Activated naive CD8-positive, alpha-beta T cell treated with anti-CD3 and anti-CD28 coated beads for 36 hours (primary cell): ENCODE measurements around the gene CAPN8. TPM values are rescaled to one million over a fixed set of nuclear protein-coding genes. Genes with fewer than 3 reads are reported as not detected.

Experiments used
- DNase-seq: peaks from one replicate; pipeline ENCODE4 v3.0.0; 2021
- H3K27ac Mint-ChIP-seq: one replicate; pipeline ENCODE4 v1.8.0; 2022; ENCODE audit warnings: mild to moderate bottlenecking, moderate library complexity, mixed read lengths
- H3K27me3 Mint-ChIP-seq: one replicate; pipeline ENCODE4 v1.8.0; 2022; ENCODE audit warnings: mild to moderate bottlenecking, mixed read lengths
- H3K36me3 Mint-ChIP-seq: one replicate; pipeline ENCODE4 v1.8.0; 2021; ENCODE audit warnings: mild to moderate bottlenecking, mixed read lengths
- H3K4me1 Mint-ChIP-seq: one replicate; pipeline ENCODE4 v1.8.0; 2021; ENCODE audit warnings: mixed read lengths
- H3K4me3 Mint-ChIP-seq: one replicate; pipeline ENCODE4 v1.8.0; 2022; ENCODE audit warnings: mild to moderate bottlenecking, moderate library complexity, mixed read lengths
- H3K9me3 Mint-ChIP-seq: one replicate; pipeline ENCODE4 v1.8.0; 2022; ENCODE audit warnings: mixed read lengths
- total RNA-seq, 2 experiments: library from RNA; stranded (reverse); gene quantifications; one replicate each; pipeline ENCODE4 v1.2.3, GENCODE V29; 2021

CAPN8 gene
- total RNA-seq, 2 experiments from 2014 or later, result not detected

DNA sequence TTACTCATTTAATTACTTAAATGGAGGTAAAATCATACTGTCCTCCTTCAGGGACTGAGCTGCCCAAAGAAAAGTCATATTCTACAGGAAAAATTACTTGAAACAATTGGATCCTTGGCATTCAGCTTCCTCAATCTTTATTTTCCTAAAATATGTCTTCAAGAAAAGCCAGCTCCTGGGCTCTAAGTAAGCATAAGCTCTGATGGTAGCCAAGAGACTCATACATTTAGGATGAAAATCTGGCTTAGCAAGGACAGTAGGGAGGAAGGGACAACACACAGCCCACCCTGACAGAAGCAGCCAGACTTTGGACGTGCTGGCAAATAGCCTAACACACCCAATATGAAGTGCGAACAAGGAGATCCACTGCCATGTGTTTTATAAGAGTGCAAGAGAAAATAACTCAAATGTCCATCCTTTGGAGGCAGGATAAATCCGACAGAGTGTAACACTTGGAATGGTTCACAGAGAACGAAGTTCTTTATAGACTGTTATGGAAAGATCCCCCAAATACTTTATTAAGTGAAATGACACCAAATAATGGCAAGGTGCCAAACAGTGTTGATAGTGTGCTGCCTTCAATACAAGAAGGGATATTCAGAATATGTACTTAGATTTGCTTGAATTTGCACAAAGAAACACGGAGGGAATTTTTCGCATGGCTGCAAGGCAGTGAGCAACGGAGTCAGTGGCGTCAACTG is 14.1 kb downstream of the CAPN8 start:
- H3K27ac Mint-ChIP-seq, result no peak overlapping the region
- no peaks in the 10 kb centered on the region for H3K9me3 Mint-ChIP-seq
- no peak for DNase-seq
- peaks cover 11% of the 10 kb centered on the region for H3K27me3 Mint-ChIP-seq
- no peaks in the 10 kb centered on the region for H3K4me1 Mint-ChIP-seq
- no peaks in the 10 kb centered on the region for H3K36me3 Mint-ChIP-seq
- H3K4me3 Mint-ChIP-seq, result no peak overlapping the region

DNA sequence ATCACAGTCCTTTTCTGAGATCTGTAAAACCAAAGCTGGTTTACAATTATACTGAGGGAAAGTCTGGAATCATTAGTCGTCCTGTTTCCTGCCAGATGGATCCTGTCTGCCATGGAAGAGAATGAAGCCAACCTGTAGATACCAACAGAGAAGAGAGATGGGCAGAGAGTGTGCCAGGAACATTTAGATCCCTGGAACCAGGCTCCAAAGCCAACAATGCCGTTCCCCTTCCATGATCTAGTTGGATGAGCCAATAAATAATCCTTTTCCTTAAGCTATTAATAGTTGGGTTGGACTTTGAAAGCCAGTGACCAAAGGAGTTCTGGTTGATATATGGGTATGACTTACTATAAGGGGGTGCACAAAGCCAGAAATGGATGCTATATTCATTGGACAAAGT is 15.0 kb downstream of the CAPN8 start:
- H3K27me3 Mint-ChIP-seq, result peaks cover 11% of the 10 kb centered on the region
- H3K36me3 Mint-ChIP-seq, result no peaks in the 10 kb centered on the region
- no peaks in the 10 kb centered on the region for H3K9me3 Mint-ChIP-seq
- no peak for DNase-seq
- H3K4me3 Mint-ChIP-seq, result no peak overlapping the region
- H3K4me1 Mint-ChIP-seq, result no peaks in the 10 kb centered on the region
- no peak overlapping the region for H3K27ac Mint-ChIP-seq

DNA sequence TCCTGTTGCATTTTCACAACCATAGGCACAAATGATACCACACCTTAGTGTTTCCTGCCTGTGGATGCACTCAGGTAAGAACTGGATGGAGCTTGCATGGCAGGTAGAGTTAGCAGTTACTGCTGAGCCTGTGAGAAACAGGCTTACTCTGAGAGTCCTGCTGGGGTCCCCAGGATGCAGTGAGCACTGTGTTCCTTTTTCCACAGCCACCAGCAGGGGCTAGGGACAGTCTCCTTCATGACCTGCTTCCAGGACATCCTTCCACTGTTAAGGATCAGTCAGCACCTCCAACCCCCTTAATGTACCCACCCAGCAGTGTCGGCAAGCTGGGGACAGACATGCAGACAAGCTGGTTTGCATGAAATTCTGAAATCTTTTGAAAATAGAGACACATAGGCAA is 16.3 kb downstream of the CAPN8 start:
- H3K4me3 Mint-ChIP-seq, result no peak overlapping the region
- no peaks in the 10 kb centered on the region for H3K9me3 Mint-ChIP-seq

DNA sequence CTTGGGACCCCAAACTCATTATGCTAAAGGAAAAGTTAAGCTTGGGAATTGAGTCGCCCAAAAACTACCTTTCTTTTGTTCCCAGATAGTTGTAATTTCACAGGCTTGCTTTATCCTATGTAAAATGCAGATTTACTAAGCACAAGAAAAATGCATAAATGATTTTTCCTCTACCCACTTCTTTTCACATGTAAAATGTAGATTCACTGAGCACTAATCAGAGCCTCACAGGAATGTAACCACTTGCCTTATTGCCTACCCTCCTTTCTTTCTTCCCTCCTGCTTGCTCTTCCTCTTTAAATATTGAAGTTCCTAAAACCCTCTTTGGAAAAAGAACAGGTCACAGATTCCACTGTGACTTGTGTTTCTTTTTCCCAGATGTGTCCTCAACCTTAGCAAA is 18.3 kb downstream of the CAPN8 start:
- Mint-ChIP-seq H3K27ac (no peak overlapping the region), H3K4me3 (no peak overlapping the region), H3K4me1 (no peaks in the 10 kb centered on the region), H3K9me3 (no peaks in the 10 kb centered on the region), H3K36me3 (no peaks in the 10 kb centered on the region), H3K27me3 (peaks cover 9% of the 10 kb centered on the region)
- DNase-seq, result no peak

More for the DNA sequence above, 16.3 kb downstream of the CAPN8 start:
- Mint-ChIP-seq H3K27ac (no peak overlapping the region), H3K4me1 (no peaks in the 10 kb centered on the region), H3K27me3 (peaks cover 13% of the 10 kb centered on the region), H3K36me3 (no peaks in the 10 kb centered on the region)
- DNase-seq, result no peak

DNA sequence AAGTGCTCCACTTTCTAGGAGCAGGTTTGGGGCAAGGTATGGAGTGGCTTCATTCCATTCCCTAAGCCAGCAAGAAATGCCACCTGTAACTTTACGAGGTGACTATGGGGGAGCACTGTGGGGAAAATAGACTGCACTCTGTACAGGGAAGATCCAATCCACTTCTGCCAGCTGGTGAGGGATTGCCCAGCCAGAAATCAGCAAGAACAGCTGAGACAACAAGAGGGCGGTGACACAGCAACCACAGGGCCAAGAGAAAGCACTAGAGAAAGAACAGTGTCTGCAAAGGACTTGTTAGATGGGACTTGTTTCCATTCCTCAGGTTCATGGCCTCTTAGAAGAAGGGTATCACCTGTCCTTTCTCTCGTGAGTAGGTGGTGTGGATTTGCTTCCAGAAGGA is 19.6 kb downstream of the CAPN8 start:
- Mint-ChIP-seq H3K27ac (no peak overlapping the region), H3K4me3 (no peak overlapping the region), H3K4me1 (no peaks in the 10 kb centered on the region), H3K27me3 (peaks cover 9% of the 10 kb centered on the region), H3K36me3 (peaks cover 3% of the 10 kb centered on the region), H3K9me3 (peaks cover 6% of the 10 kb centered on the region)
- DNase-seq, result no peak

DNA sequence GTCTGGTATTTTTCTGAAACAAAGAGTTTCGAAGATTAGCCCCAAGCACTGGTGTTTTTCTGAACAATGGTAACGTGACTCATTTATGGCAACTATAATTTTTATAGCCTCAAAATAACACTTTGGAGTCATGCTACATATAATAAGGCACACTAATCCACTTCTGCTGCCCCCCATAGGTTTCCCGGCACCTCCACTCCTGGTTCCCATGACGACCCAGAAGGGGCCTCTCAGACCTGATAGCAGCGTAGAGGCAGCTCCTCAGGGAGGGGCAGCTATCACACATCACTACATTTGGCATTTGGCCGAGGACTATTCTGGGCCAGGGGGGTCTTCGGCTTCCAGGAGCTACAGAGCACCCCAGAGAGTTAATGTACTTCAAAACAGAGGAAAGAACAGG is 23.3 kb downstream of the CAPN8 start:
- peaks cover 18% of the 10 kb centered on the region for H3K9me3 Mint-ChIP-seq
- H3K36me3 Mint-ChIP-seq, result peaks cover 3% of the 10 kb centered on the region
- no peak for DNase-seq
- H3K4me3 Mint-ChIP-seq, result no peak overlapping the region
- H3K27me3 Mint-ChIP-seq, result peaks cover 24% of the 10 kb centered on the region
- no peak overlapping the region for H3K27ac Mint-ChIP-seq
- peaks cover 4% of the 10 kb centered on the region for H3K4me1 Mint-ChIP-seq

DNA sequence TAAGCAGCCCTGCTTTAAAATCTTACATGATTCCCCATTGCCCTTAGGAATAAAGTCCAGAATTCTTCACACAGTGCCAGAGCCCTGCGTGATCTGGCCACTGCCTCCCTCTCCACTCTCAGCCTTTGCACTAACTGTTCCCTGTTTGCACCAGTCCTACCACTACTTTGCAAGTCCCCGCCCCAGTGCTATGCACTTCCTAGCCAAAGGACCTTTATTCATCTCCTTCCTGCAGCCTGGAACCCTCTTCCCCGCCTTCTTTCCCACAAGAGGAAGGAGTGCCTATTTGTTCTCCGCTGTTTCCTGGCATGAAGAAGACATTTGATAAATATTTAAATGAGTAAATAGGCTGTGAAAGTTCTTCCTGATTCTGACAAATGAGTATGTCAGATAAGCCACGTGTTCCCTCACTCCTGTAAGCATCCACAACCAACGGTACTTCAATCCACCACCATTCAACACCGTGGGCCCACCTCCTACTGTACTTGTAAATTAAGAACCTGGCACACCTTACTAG is 23.9 kb downstream of the CAPN8 start:
- Mint-ChIP-seq H3K4me3 (no peak overlapping the region), H3K27me3 (peaks cover 30% of the 10 kb centered on the region), H3K36me3 (peaks cover 3% of the 10 kb centered on the region), H3K27ac (no peak overlapping the region), H3K9me3 (peaks cover 21% of the 10 kb centered on the region), H3K4me1 (peaks cover 4% of the 10 kb centered on the region)
- no peak for DNase-seq

DNA sequence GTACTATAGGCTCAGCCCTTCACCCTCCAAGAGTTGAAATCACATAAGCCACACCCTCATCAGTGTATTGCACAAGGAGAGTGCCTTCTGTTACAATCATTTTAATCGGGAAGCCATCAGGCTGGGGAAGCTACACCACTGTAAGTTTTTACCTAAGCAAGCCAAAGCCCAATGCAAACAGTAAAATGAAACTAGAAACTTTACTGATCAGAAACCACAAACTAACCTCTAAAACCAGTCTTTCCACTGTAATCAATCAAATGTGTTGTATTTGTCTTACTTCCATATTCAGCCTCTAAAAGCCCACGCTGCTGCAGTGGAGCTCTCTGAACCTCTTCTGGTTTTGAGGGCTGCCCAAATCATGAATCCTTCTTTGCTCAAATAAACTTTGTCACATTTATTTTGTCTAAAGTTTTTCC is 26.2 kb downstream of the CAPN8 start:
- Mint-ChIP-seq H3K4me3 (no peak overlapping the region), H3K27ac (no peak overlapping the region), H3K4me1 (peaks cover 4% of the 10 kb centered on the region), H3K27me3 (peaks cover 28% of the 10 kb centered on the region), H3K9me3 (peaks cover 21% of the 10 kb centered on the region), H3K36me3 (peaks cover 3% of the 10 kb centered on the region)
- peak; percentile 4 for DNase-seq

DNA sequence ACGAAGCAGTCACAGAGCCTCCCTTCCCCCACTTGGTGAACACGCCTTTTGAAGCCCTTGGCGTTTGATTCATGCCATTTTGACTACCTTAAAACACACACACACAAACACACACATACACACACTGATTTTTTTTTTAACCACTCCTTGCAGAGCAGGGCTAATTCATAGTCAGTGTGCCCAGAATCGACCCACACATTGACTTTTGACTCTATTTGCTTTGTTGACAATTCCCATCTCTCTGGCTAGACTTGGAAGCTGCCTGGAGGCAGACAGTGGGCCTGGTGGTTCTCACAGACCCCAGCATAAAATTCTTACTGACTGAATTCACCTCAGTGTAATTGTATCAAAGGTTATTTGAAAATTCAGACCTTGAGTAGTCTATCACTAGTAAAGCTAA is 30.3 kb downstream of the CAPN8 start:
- Mint-ChIP-seq H3K4me3 (no peak overlapping the region), H3K9me3 (peaks cover 8% of the 10 kb centered on the region), H3K36me3 (no peaks in the 10 kb centered on the region), H3K4me1 (peaks cover 4% of the 10 kb centered on the region), H3K27me3 (peaks cover 14% of the 10 kb centered on the region), H3K27ac (no peak overlapping the region)
- DNase-seq, result no peak

DNA sequence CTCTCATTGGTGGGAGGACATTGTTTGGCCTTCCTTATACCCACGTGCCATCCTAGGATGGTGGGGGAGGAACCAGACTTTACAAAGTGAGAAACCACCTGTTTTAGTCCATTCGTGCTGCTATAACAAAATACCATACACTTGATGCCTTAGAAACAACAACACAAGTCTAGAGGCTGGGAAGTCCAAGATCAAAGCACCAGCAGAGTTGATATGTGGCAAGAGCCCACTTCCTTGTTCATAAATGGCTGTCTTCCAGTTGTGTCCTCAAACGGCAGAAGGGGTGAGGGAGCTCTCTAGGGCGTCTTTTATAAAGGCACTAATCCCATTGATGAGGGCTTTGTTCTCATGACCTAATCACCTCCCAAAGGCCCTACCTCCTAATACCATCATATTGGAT is 31.1 kb downstream of the CAPN8 start:
- H3K4me3 Mint-ChIP-seq, result no peak overlapping the region
- no peak overlapping the region for H3K27ac Mint-ChIP-seq

DNA sequence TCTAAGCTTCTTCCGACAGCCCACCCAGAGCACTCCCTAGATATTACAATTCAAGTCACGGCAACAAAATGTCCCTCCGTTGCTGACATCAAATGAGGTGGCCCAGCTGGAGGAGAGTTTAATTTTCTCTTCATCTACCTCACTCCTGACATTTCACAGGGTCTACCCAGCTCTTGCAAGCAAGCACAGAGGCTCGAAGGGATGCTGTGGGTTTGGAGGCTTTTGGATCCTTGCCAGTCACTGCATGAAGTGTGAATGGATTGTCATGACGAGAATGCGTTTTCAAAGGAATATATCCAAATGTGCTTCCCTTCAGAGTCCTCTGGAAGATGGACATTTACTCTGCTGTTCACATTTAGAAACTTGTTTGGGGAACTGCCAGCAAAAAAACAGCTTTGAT is 33.5 kb downstream of the CAPN8 start:
- Mint-ChIP-seq H3K9me3 (peaks cover 2% of the 10 kb centered on the region), H3K27ac (no peak overlapping the region), H3K36me3 (no peaks in the 10 kb centered on the region), H3K4me1 (peaks cover 2% of the 10 kb centered on the region), H3K27me3 (peaks cover 10% of the 10 kb centered on the region), H3K4me3 (no peak overlapping the region)
- DNase-seq, result no peak

More for the DNA sequence above, 31.1 kb downstream of the CAPN8 start:
- Mint-ChIP-seq H3K36me3 (no peaks in the 10 kb centered on the region), H3K27me3 (peaks cover 11% of the 10 kb centered on the region), H3K4me1 (peaks cover under 1% of the 10 kb centered on the region), H3K9me3 (peaks cover 2% of the 10 kb centered on the region)
- no peak for DNase-seq

DNA sequence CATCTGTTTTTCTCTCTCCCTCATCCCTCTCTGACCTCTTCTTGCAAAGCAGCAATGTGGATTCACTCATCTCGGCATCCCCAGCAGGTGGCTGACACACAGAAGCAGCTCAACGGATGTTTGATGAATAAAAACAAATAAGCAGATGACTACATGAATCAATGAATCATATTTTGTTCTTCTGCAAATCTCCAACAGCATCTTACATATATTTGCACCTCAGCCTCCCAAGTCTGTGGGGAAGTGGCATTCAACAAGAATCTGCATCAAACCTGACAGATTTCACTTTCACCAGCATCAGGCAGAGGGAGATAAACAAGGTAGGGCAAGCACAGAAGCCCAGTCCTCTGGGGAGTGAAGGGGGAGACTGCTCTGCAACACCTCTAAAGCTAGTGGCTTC is 34.0 kb downstream of the CAPN8 start:
- no peak overlapping the region for H3K27ac Mint-ChIP-seq
- H3K9me3 Mint-ChIP-seq, result no peaks in the 10 kb centered on the region
- H3K27me3 Mint-ChIP-seq, result peaks cover 7% of the 10 kb centered on the region
- peaks cover 2% of the 10 kb centered on the region for H3K4me1 Mint-ChIP-seq
- H3K36me3 Mint-ChIP-seq, result no peaks in the 10 kb centered on the region
- H3K4me3 Mint-ChIP-seq, result no peak overlapping the region
- no peak for DNase-seq

DNA sequence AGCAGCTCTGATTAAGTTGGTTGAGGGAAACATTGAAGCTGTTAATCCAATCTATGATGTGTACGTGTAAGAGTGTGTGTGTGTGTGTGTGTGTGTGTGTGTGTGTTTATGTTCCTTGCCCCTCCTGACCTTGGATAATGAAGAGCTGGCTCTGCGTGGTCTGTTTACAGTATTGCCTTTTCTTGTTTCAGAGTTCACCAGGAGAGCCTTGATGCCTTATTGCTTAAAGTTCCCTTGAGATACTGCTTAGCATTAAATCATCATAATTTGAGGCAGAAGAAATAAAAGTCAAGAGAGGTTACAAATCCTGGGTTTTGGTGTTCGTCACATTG is 36.4 kb downstream of the CAPN8 start:
- Mint-ChIP-seq H3K27ac (no peak overlapping the region), H3K4me3 (no peak overlapping the region), H3K36me3 (no peaks in the 10 kb centered on the region), H3K9me3 (no peaks in the 10 kb centered on the region), H3K4me1 (peaks cover 2% of the 10 kb centered on the region), H3K27me3 (peaks cover 7% of the 10 kb centered on the region)
- DNase-seq, result no peak

DNA sequence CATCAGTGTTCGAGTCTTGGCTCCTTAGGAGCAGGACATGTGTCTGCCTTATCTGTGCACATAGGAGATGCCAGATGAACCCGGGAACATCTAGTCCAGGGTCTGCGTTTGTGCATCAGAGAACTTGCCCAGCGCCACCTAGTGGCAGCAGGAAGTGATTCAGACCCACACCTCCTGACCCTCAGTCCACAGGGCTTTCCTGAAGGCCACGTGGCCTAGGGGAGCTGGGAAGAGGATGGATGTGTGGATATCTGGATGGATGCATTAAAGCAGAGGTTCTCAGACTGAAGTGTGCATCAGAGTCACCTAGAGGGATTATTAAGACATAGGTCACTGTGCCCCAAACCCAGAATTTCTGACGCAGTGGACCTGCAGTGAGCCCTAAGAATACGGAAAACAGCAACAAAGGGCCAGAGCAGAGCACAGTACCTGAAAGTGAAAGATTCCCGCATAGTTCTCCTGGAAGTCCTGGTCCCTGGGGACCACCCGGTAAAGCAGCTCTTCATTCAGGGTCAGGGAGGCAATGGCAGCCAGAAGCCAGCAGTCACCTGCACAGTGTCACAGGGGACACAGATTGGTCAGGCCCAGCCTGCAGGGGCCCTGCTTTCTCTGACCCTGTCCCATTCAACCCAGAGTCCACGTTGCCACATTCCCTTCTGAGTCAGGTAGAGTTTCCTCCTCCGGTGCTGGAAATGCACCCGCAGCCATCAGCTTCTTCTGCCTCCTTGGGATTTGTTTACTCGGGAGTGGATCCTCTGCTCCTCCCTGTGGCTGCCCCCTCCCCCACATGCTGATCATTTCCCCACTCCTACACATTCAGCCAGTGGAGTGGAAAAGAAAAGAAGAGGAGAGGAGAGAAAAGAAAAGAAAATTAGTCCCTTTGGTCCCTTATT is 37.0 kb downstream of the CAPN8 start:
- Mint-ChIP-seq H3K36me3 (no peaks in the 10 kb centered on the region), H3K27ac (peak overlapping the region; percentile 22), H3K4me3 (no peak overlapping the region), H3K9me3 (no peaks in the 10 kb centered on the region), H3K4me1 (peaks cover 2% of the 10 kb centered on the region), H3K27me3 (peaks cover 7% of the 10 kb centered on the region)
- peak; percentile 30 for DNase-seq

DNA sequence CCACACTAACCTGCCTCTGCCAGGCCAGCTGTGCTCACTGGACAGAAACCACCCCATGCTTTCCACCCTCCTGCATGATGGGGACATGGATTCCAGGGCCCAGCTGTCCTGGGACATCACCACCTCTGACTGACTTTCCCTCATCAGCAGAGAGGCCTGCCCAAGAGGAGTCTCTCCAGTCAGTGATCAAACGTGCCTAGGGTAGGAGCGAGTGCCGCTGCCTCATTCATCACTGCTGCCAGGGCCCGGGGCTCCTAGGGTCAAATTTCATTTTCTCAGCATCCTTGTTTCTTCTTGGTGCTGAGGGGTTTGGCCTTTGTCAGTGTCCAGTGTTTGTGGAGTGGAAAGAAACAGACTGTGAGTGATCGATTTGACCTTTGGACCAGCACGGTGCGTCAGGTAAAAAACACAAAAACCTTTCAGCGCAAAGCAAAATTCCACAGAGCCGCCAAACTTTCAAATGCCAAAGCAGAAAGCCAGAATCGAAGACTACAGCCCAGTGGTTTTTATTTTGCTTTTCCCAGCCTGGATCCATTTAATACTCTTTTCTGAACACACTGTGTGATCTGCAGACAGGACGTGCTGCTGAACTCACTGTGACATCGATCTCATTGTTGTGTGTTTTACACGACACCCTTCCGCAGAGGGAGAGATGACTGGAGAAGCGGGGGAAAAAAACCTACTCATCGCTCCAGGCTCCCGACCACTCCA is 43.2 kb downstream of the CAPN8 start:
- peaks cover 2% of the 10 kb centered on the region for H3K27me3 Mint-ChIP-seq
- H3K36me3 Mint-ChIP-seq, result no peaks in the 10 kb centered on the region
- no peaks in the 10 kb centered on the region for H3K9me3 Mint-ChIP-seq
- H3K4me1 Mint-ChIP-seq, result no peaks in the 10 kb centered on the region
- no peak overlapping the region for H3K27ac Mint-ChIP-seq
- H3K4me3 Mint-ChIP-seq, result no peak overlapping the region
- DNase-seq, result no peak
